Muscle layer of duodenum (tissue), 2 donors: ENCODE measurements around the gene WDPCP.
"Not testable (repeated sequence)": the region's sequence is repeated elsewhere in the genome, so short reads cannot be mapped to it uniquely, and the experiment has no call there.

ENCODE experiments used
- H3K27ac ChIP-seq: one replicate; pipeline ENCODE4 v1.7.0; 2013; ENCODE audit warnings: mild to moderate bottlenecking, low read length
- H3K27me3 ChIP-seq: one replicate; pipeline ENCODE4 v1.7.0; 2013; ENCODE audit warnings: low read depth, mild to moderate bottlenecking, control low read depth, low read length
- H3K36me3 ChIP-seq, 2 donors: one replicate each; pipeline ENCODE4 v1.7.0; 2013; ENCODE audit warnings: low read length in 2 of 2, control low read depth in 1 of 2, mild to moderate bottlenecking in 1 of 2; ENCODE audit not compliant: insufficient read depth in 2 of 2, control insufficient read depth in 1 of 2
- H3K4me1 ChIP-seq, 2 donors: one replicate each; pipeline ENCODE4 v1.7.0; 2013; ENCODE audit warnings: low read length in 2 of 2, mild to moderate bottlenecking in 2 of 2, control low read depth in 1 of 2, moderate library complexity in 1 of 2; ENCODE audit not compliant: insufficient read depth in 2 of 2, control insufficient read depth in 1 of 2
- H3K4me3 ChIP-seq, 2 donors: one replicate each; pipeline ENCODE4 v1.7.0; 2013; ENCODE audit warnings: low read length in 2 of 2, low read depth in 1 of 2, mild to moderate bottlenecking in 1 of 2
- H3K9me3 ChIP-seq, 2 donors: one replicate each; pipeline ENCODE4 v1.7.0; 2013; ENCODE audit warnings: low read length in 2 of 2, control low read depth in 1 of 2, mild to moderate bottlenecking in 1 of 2; ENCODE audit not compliant: control insufficient read depth in 1 of 2
- donor health status: healthy.

WDPCP gene

GRCh38 chr2:63345285-63345633 is 243.0 kb downstream of the WDPCP start:
- Histone ChIP-seq H3K27me3 (no peaks in the 10 kb centered on the region), H3K4me3 (no peak overlapping the region), H3K4me1 (no peaks in the 10 kb centered on the region), H3K27ac (no peak overlapping the region), H3K9me3 (peaks cover 0 to 14% of the 10 kb centered on the region in 2 donors), H3K36me3 (peaks cover 0 to 4% of the 10 kb centered on the region in 2 donors)

- Histone ChIP-seq H3K9me3 (peaks cover 0 to 14% of the 10 kb centered on the region in 2 donors), H3K27ac (no peak overlapping the region)
Measured at GRCh38 chr2:63344575-63345284, 243.5 kb downstream of the WDPCP start.

GRCh38 chr2:63343397-63344109 is 244.7 kb downstream of the WDPCP start:
- peaks cover 0 to 14% of the 10 kb centered on the region in 2 donors for H3K9me3 ChIP-seq
- no peaks in the 10 kb centered on the region for H3K27me3 ChIP-seq
- H3K4me3 ChIP-seq = no peak overlapping the region
- H3K27ac ChIP-seq = no peak overlapping the region
- no peaks in the 10 kb centered on the region for H3K4me1 ChIP-seq
- H3K36me3 ChIP-seq = no peaks in the 10 kb centered on the region

More at GRCh38 chr2:63344575-63345284, 243.5 kb downstream of the WDPCP start:
- Histone ChIP-seq H3K4me1 (no peaks in the 10 kb centered on the region), H3K27me3 (no peaks in the 10 kb centered on the region), H3K4me3 (no peak overlapping the region), H3K36me3 (peaks cover 0 to 2% of the 10 kb centered on the region in 2 donors)

GRCh38 chr2:63340443-63340842 is 247.8 kb downstream of the WDPCP start:
- Histone ChIP-seq H3K9me3 (peaks cover 0 to 14% of the 10 kb centered on the region in 2 donors), H3K36me3 (no peaks in the 10 kb centered on the region), H3K27me3 (no peaks in the 10 kb centered on the region), H3K4me3 (no peak overlapping the region), H3K27ac (no peak overlapping the region), H3K4me1 (no peaks in the 10 kb centered on the region)

GRCh38 chr2:63334910-63335309 is 253.4 kb downstream of the WDPCP start:
- Histone ChIP-seq H3K27ac (no peak overlapping the region), H3K4me1 (no peaks in the 10 kb centered on the region), H3K27me3 (no peaks in the 10 kb centered on the region), H3K36me3 (no peaks in the 10 kb centered on the region), H3K9me3 (no peaks in the 10 kb centered on the region), H3K4me3 (no peak overlapping the region)

- Histone ChIP-seq H3K4me3 (no peak overlapping the region), H3K36me3 (peaks cover 0 to 3% of the 10 kb centered on the region in 2 donors), H3K27me3 (no peaks in the 10 kb centered on the region), H3K27ac (no peak overlapping the region), H3K4me1 (no peaks in the 10 kb centered on the region), H3K9me3 (peaks cover 0 to 8% of the 10 kb centered on the region in 2 donors)
Measured at GRCh38 chr2:63326473-63326872, 261.8 kb downstream of the WDPCP start.

GRCh38 chr2:63323662-63324061 is 264.6 kb downstream of the WDPCP start:
- not testable (repeated sequence) for H3K4me1 ChIP-seq, H3K27me3 ChIP-seq, H3K9me3 ChIP-seq, H3K4me3 ChIP-seq, H3K27ac ChIP-seq, H3K36me3 ChIP-seq

GRCh38 chr2:63321973-63322372 is 266.3 kb downstream of the WDPCP start:
- H3K27me3 ChIP-seq, H3K27ac ChIP-seq, H3K36me3 ChIP-seq, H3K4me3 ChIP-seq, H3K4me1 ChIP-seq, H3K9me3 ChIP-seq: not testable (repeated sequence)

- peaks cover 0 to 9% of the 10 kb centered on the region in 2 donors for H3K9me3 ChIP-seq
- H3K4me1 ChIP-seq = no peaks in the 10 kb centered on the region
- no peaks in the 10 kb centered on the region for H3K27me3 ChIP-seq
- no peak overlapping the region for H3K27ac ChIP-seq
- no peak overlapping the region for H3K4me3 ChIP-seq
- no peaks in the 10 kb centered on the region for H3K36me3 ChIP-seq
Measured at GRCh38 chr2:63320669-63321068, 267.6 kb downstream of the WDPCP start.

GRCh38 chr2:63310614-63311013 is 277.7 kb downstream of the WDPCP start:
- H3K27ac ChIP-seq = no peak overlapping the region
- no peak overlapping the region for H3K4me3 ChIP-seq
- H3K36me3 ChIP-seq = peaks cover 3 to 9% of the 10 kb centered on the region in 2 donors
- no peaks in the 10 kb centered on the region for H3K27me3 ChIP-seq
- H3K4me1 ChIP-seq = no peaks in the 10 kb centered on the region
- peaks cover 0 to 6% of the 10 kb centered on the region in 2 donors for H3K9me3 ChIP-seq

GRCh38 chr2:63301481-63301880 is 286.8 kb downstream of the WDPCP start:
- peak overlapping the region in 1 of 2 donors; percentile 0 for H3K4me3 ChIP-seq
- peaks cover 0 to 20% of the 10 kb centered on the region in 2 donors for H3K36me3 ChIP-seq
- H3K27ac ChIP-seq = no peak overlapping the region
- peaks cover 24 to 54% of the 10 kb centered on the region in 2 donors for H3K9me3 ChIP-seq
- H3K27me3 ChIP-seq = no peaks in the 10 kb centered on the region
- no peaks in the 10 kb centered on the region for H3K4me1 ChIP-seq
